T-helper 2 cell (primary cell): Measurements from ENCODE around the gene ALPI.

Source experiments
- DNase-seq, 5 experiments: peaks; one replicate each; pipeline versions ENCODE4 v3.0.0 to v3.0.0-alpha.2; 2012 to 2022

Gene ALPI

DNA sequence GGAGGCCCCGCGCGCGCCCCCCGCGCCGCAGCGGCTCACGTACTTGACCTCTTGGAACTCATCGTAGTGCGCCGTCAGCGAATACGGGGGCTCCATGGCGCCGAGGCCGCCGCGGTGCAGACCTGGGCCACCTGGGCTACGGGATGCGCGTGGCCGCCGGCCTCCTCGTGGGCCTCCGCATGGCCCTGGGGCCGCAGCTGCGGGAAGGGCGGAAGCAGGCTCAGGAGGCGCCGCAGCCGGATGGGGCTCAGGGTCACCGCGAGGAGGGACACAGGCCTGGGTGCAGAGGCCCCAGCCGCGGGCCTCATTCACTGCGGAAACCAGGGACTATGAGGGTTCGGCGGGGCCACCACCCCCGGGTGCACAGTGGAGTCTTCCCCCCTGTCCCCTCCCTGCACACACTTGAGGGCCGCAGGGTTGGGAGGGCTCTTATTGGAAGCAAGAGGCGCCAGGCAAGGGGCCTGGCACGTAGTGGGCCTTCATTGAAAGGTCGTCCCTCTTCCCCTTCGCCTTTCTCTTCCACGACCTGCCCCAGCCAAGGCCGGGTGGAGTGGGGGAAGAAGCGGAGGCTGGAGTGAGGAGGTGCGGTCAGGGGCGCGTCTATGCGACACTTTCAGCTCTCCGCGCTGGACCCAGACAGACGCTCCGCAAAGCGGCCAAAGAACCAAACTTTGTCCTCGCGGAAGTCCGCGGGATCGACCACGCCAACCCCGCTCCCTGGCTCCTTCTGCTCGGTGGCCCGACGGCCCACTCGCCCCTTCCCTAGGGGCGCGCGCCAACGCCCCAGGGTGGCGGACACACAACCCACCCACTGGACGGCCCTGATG lies 30.8 kb downstream of the ALPI start:
- no peak for DNase-seq

DNA sequence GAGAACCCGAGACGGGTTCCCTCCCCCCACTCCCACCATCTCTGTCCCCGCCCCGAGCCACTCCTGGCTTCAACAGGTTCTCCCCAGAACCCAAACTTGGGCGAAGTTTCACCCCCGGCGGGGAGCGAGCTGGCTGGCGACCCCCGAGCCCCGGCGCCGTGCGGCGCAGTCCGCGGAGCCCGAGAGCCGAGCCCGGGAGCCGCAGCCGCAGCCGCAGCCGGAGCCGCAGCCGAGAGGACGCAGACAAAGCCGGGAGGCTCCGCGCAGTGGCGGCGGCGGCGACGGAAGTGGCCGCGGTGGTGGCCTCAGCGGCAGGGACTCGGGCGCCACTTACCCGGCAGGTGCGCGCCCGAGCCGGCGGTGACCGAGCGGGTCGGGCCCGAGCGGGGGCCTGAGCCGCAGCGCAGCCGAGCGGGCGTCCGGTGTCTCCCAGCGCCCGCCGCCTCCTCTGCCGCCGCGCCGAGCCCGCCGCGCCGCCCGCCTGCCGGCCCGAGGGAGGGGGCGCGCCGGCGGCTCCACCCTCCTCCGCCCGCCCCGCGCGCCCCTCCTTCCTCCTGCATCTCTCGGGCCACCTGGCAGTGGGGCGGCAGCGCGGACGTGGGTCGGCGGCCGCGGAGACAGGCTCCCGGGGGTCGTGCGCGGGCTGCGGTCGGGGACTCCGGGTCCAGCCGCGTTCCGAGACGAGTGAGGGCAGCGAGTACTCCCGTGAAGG lies 31.6 kb downstream of the ALPI start, which contains the start of gene ECEL1:
TSS of gene ECEL1 (minus strand) at position 450 of the 712 bp plus-strand sequence. CDS start 1,181 bp downstream, outside the sequence.
- DNase-seq, result peak in 1 of 5 experiments; percentile 27

DNA sequence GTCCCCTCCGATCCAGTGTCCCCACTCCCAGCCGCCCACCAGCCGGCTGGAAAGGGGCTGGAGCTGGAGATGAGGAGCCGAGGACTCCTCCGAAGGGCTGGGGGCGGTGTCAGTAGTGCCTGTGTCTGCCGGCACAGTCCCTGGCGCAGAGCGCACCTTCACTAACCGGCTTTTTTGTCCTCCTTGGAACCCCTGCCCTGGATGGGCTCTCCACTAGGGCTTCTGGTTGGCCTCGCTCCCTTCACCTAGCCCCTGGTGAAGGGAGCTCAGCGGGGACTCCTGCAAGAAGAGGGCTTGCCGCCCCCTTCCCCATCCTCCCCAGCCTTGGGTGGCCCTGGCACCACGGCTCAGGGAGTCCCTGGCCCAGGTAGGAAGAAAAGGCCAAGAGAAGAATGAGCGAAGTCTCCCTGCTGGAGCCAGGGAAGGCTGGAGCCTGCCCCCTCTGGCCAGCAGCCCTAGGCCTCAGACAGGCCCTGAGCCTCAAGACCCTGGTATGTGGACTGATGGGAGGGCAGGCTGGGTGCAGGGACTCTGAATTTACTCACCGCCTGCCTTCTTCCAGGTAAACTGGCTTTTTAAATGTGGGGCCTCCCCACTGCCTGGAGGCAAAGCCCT lies 32.3 kb downstream of the ALPI start:
- DNase-seq, result no peak

DNA sequence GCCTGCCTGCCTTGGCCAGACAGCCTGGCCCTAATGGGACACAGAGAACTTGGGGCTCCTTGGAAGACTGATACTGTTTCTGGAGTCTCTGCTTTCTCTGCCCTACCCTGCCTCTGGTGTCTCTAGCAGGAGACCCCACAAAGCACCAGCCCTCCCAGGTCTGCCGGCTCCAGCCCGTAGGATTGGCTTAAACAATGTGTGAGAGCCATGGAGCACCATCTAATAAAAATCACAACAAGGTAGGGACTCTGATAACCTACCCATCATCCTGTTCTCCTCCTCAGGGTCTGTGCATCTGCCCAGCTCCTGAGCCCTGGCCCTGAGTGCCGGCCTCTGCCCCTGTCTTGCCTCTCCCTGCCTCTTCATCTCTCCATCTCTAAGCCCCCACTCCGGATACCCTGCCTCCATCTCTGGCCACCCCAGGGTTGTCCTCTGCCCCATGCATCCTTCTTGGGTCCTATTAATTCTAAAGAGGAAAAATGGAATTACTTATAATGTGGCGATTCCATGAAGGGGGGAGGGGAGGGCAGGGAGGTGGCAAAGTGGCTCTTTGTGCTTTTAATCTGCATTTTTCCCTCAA lies 32.9 kb downstream of the ALPI start:
- DNase-seq, result no peak

DNA sequence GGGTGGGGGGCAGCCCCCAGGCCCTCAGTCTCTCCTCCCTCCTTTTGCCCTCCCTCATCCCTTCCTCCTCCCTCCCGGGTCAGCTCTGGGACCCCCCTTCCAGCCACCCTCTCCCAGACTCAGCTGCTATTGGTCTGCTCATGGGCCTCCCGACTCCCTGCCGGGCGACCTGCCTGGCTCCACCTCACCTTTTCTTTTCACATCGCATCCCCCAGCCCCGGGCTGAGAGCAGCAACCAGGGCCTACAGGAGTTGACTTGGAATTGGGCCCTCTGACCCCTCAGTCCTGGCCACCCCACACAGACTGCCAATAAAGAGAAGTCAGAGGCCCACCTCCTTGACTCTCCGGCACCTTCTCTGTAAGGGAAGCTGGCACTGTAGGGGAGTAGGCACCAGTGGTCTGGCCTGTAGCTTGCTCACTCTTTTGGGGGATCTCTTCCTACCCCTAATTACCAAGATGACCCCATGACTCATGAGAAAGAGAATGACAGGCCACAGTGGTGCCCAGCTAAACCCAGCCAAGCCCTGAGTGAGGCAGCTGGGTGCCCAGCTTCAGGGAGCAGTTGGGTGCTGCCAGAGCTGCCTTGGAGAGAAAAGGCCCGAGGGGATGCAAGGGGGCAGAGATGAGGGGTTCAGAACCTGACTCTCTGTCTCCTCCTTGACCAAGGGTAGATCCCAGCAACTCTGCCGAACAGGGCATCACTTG lies 33.7 kb downstream of the ALPI start:
- DNase-seq, result no peak

DNA sequence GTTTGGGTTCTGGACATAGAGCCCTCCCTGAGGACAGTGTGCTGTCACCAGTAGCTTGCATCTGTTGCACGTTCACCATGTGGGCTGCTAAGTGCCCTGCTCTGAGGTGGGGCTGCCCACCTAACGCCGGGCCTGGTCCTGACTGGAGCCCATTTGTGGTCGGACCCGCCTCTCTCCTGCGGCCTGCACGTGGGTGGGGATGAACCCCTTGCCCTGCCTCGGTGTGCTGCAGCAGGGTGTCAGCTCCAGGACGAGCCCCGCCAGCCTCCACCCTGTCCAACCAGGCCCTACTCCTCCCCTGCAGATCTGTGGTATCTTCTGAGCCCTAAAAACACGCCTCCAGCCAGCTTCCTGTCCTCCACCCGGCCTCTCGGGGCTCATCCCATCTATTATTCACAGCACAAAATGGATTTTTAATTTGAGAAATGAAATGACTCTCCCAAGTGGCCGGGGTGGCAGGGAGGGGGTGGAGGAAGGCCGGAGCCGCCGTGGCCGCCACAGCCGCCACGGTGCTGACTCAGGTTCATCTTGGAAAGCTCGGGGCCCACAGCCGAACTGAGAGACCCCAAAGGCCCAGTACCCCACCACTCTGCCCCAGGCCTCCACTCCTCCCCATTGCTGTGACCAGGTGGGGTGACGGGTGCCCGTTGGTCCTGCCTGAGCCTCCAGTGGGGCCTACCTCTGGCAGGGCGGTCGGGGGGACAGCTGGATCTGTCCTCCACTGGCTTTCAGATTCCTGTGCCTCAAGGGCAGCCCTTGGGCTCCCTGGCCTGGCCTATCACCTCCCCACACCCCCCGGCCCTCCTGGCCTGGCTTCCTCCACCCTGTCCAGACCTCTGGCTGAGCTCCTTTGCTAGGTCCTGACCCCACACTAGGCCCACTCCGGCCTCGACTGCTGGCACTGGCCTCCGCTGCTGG lies 34.5 kb downstream of the ALPI start:
- DNase-seq, result no peak

DNA sequence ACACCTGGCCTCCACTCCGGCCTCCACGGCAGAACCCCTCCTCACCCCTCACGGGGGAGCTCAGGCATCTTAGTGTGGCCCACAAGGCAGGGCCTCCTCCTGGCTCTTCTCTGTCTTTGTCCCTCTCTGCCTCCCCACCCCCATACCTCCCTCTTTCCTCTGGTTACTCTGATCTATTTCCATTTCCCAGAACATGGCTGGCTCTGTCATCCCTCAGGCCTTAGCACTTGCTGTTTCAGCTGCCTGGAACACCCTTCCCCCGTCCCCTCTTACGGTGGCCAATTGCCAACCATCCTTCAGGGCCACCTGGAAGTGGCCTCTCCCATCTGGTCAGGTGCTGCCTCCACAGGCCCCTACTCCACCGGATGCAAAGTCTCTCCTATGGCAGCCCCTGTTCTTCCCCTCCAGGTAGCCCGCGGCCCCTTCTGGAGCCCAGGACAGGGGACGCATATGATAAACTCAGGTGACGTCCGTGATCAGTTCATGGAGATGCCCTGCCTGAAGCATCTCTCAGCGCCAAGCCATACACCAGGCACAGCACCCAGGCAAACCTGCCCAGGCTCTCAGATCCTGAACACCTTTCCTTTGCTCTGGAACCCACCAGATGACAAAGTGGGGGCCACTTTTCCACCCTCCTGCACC lies 35.3 kb downstream of the ALPI start:
- DNase-seq, result no peak

DNA sequence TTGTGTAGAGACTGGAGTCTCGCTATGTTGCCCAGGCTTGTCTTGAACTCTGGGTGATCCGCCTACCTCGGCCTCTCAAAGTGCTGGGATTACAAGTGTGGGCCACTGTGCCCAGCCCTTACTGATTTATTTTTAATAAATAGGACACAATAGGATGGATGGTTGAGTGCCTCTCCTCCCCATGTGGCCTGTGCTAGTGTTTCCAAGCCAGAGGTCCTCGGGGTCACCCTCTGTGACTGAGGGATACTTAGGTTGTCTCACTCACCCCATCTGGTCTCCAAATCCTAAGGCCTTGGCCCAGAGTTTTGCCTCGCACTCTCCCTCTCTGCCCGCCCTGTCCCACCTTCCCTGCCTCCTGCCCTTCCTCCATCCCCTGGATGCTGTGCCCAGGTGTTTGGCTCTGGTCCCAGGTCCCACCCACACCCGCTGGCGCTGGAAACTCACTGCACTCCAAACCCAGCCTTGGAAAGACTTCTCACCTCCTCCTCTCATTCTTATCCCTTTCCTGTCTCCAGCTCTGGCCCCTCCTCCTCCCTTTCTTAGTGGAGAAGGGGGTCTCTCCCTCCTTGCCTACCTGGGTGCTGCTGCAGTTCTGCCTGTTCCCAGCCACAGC lies 36.4 kb downstream of the ALPI start:
- DNase-seq, result no peak

DNA sequence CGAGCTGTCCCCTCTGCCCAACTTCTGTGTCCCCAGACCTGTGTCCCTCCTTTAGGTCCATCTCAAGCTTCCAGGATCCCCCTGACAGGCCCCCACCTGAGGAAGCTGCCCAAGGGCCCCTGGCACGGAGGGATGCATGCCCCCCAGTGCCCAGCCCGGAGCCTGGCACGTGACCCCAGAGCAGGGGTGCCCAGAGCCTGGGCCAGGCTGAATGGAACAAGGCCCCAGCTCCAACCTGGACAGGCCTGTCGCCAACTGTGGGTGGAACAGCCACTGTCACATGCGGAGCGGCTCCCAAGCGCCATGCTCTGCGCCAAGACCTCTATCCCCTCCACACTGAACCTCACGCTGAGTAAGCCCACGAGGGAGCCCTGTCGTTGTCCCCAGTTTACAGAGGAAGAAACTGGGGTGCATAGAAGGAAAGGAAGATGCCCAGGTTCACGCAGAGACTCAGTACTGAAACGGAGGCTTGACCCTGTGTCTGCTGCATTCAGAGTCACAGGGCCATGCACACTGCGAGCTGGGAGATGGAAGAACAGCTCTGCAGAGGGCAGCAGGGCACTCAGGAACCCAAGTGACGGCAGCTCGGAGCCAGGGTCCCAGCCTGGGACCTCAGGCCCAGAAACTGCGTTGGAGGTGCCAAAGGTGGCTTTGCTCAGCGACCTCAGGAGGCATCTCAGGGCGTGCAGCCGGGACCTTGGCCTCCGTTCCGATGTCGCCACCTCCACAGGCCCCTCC lies 37.2 kb downstream of the ALPI start:
- no peak for DNase-seq

DNA sequence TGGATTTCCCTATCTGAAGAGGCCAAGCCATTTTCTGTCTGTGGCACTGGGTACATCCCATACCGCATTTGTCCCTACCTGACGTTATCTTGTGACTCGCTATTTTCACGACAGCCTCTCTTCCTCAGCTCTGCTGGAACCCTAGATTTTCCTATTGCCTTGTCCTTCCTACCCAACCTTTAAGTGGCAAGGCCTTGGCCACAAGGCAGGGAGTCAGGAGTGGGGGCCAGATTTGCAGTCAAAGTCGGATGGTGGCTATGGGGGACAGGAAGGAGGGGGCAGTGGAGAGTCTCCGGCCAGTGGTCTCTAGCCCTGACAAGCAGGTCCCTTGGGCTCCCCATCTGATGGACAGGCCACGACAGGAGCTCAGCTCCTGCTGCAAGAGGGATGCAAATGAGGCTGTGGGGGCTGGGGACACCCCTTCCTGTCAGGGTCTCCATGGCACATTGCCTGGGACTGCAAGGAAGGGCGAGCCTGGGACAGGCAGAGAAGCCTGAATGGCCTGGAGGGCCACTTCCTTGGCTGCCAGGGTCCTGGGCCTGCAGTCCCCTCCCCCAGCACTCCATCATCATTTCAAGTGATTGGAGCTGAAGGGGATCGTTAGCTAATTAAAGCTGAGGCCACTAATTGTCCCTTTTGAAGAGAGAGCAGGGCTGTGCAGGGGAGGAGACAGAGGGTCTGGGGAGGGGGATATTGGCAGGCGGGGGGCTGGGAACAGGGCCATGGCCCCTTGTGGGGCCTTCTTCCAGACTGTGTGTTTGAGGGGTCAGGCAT lies 37.9 kb downstream of the ALPI start:
- no peak for DNase-seq

DNA sequence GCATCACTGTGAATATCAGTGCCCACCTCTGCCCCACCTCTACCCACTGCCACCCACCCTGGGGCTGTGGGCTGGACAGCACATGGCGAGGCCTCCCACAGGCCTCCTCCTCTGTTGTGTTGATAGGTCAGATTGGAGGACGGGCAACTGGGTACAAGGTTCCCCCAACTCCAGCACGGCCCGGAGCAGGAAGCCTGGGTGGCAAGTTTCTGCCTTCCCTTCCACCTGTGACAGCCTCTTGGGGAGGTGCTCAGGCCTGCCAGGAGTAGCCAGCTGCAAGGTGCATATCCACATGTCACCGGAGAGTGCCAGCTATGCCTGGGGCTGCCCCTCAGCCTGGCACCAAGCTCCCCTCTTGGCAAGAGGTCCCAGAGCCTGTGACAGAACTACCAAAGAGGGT lies 38.6 kb downstream of the ALPI start:
- DNase-seq, result no peak

DNA sequence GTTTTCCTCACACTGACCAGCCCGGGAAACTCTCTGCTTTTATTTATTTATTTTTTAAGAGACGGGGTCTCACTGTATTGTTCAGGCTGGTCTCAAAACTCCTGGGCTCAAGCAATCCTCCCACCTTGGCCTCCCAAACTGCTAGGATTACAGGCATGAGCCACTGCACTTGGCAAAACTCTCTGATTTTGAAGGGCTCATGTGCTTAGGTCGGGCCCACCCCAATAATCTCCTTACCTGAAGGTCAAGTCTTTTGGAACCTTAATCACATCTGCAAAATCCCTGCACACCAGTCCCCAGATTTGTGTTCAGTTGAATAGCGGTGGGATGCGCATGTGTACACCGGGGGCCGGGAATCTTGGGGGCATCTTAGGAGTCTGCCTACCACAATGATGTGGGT lies 39.3 kb downstream of the ALPI start:
- no peak for DNase-seq

DNA sequence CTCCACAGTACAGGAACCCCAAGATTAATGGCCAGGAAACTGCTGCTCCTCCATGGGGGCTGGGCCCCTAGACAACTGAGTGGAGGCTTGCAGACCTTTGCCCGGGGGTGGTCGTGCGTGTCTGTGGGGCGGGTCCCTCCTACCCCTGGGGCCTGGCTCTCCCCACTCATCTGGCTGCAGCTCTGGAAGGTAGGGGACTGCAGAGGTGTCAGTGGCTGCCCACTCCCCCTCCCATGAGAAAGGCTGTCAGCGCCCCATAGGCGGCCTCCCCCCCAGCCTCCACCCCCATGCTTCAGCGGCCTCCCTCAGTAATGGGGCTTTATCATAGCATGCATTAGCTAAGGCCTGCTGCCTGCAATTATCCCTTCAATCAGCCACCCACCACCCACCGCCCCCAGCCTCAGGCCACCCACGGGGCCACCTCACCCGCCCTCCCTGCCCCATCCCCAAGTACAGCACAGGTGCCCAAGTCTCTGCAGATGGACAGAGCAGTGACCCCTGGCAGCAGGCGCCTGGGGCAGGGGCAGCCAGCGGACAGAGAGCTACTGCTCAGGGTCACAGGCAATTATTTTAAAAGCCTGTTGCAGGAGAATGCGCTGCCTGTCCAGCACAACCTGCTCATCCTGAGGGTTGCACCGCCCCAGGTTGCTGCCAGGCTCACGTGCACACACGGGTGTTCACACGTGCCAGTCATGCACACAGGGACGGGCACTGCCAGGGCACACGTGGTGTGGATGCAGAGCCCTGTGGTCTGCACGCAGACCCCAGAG lies 40.7 kb downstream of the ALPI start:
- DNase-seq, result no peak

DNA sequence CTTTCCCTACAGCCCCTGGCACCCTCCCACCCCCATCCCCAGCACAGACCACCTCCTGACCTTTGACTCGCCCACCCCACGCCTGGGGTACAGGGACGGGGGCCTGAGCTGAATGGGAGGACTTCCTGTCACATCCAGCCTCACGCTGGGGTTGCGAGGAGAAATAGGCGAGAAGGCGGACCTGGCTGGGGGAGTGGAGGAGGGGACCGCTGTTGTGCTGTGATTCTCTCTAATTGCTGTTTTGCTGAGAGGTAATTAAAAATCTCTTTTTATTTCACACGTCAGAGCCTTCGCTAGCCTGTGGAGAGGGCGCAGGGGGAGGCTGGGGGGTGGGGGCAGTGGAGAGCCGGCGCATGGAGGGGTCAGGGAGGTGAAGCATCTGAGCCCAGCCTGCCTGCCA lies 41.4 kb downstream of the ALPI start:
- DNase-seq, result no peak

DNA sequence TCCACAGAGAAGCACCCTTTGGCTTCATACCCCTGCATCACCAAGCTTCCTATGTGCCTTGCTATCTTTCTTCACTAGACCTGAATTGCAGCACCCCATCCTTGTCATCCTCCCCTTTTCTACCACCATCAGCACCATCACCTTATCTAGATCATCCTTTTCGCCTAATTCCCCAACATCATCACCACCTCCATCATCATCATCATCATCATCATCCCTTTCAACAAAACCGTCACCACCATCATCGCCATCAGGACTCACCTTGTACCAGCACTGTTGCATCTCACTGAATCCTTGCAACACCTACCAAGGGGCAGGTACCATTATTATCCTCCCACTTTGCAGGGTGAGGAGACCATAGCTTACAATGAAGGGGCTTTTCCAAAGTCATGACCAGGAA lies 42.5 kb downstream of the ALPI start:
- no peak for DNase-seq

DNA sequence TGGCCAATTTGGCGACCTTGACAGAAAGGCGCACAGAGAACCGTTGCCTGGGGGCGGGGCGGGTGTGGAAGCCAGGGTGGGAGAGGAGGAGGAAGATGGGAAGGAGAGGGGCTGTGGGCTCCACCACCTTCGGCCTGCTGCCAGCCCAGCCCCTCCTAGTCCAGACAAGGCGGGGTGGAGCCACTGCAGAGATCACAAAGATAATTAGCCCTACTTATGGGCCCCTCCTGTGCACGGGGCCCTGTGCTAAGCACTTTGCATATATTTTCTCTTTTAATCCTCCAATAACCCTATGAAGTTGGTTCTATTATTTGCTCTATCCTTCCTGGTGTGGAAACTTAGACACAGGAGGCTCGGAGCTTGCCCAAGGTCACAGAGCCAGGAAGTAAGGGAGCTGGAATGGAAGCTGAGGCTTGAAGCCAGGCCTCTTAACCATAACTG lies 45.4 kb downstream of the ALPI start:
- no peak for DNase-seq

DNA sequence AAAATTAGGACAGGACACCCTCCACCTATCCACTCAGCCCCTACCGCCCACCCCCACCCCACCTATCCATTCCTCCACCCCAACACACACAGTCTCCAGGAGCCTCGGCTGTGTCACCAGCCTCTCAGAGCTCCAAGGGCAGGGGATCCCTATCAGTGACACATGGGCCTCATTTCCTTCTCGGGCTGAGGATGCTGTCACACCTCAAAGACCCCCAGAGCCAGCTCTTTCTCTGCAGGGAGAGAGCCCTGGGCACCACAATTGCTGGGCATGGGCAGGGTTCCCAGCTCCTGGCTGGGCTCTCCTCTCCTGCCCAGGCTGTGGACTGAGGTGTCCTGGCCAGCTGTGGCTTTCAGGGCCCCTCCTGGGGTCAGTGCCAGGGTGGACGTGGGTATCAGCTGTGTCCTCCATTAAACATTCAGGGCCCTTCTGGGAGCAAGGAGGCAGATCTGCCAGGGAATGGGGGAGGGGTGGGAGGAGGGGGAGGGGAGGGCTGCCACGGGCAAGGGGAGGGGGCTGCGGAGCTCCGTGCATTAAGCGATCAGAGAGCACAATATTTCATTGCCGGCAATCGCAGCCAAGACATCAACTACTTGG lies 45.9 kb downstream of the ALPI start:
- DNase-seq, result no peak

DNA sequence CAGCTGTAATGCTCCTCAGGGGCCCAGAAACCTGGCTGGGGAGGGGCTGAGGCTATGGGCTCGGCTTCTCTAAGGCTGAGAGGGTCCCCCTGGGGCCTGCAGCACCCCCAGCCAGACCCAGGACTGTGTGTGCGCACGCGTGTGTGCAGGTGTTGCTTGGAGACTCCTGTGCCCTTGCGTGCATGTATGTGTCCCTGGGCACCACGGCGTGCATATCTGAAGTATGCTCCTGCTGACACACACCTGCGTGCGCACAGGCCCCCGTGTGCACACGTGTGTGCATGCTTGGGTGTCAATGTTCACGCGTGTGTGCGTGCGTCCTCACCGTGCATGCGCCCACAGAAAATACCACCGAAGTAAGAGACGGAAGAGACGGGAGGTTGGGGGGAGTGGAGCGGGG lies 46.6 kb downstream of the ALPI start:
- peak in 2 of 5 experiments; percentile 28 to 35 for DNase-seq
